ENCODE measurements around the gene DPH2.

DNA sequence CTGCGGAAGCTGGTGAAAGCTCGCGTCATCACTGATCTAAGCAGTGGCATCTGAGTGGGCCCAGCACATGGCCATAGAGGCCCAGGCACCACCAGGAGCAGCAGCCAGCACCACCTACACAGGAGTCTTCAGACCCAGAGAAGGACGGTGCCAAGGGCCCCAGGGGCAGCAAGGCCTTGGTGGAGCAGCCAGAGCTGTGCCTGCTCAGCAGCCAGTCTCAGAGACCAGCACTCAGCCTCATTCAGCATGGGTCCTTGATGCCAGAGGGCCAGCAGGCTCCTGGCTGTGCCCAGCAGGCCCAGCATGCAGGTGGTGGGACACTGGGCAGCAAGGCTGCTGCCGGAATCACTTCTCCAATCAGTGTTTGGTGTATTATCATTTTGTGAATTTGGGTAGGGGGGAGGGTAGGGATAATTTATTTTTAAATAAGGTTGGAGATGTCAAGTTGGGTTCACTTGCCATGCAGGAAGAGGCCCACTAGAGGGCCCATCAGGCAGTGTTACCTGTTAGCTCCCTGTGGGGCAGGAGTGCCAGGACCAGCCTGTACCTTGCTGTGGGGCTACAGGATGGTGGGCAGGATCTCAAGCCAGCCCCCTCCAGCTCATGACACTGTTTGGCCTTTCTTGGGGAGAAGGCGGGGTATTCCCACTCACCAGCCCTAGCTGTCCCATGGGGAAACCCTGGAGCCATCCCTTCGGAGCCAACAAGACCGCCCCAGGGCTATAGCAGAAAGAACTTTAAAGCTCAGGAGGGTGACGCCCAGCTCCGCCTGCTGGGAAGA is 39.5 kb upstream of the DPH2 start:
- TF ChIP-seq EZH2 (IDR thresholded peaks at IDR 0.05; ENCODE audit: borderline replicate concordance, low read depth, low read length, severe bottlenecking) = no peak
- TF ChIP-seq, protein P1, sequence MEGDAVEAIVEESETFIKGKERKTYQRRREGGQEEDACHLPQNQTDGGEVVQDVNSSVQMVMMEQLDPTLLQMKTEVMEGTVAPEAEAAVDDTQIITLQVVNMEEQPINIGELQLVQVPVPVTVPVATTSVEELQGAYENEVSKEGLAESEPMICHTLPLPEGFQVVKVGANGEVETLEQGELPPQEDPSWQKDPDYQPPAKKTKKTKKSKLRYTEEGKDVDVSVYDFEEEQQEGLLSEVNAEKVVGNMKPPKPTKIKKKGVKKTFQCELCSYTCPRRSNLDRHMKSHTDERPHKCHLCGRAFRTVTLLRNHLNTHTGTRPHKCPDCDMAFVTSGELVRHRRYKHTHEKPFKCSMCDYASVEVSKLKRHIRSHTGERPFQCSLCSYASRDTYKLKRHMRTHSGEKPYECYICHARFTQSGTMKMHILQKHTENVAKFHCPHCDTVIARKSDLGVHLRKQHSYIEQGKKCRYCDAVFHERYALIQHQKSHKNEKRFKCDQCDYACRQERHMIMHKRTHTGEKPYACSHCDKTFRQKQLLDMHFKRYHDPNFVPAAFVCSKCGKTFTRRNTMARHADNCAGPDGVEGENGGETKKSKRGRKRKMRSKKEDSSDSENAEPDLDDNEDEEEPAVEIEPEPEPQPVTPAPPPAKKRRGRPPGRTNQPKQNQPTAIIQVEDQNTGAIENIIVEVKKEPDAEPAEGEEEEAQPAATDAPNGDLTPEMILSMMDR (IDR thresholded peaks at IDR 0.05; ENCODE audit: borderline replicate concordance, extremely low read depth, low read length, poor library complexity, severe bottlenecking) = peak; percentile 61

Data from DND-41 (cell line).